H9 (cell line): ENCODE measurements around the gene CDKAL1. TPM values are rescaled to one million over a fixed set of nuclear protein-coding genes. Genes with fewer than 3 reads are reported as not detected.

Experiments
- DNase-seq: peaks from one replicate; pipeline ENCODE4 v3.0.0-alpha.2; 2017
- H2AFZ ChIP-seq: one replicate; pipeline ENCODE4 v1.6.1; 2013; ENCODE audit warnings: mild to moderate bottlenecking, low read length, control low read depth, moderate library complexity
- H2AK5ac ChIP-seq: 2 replicates; pipeline ENCODE4 v1.6.1; 2013; ENCODE audit warnings: low read length, control low read depth, mixed read lengths; ENCODE audit not compliant: insufficient read length
- H2BK120ac ChIP-seq: one replicate; pipeline ENCODE4 v1.6.1; 2013; ENCODE audit warnings: low read depth, mild to moderate bottlenecking, low read length, control low read depth, inconsistent platforms; ENCODE audit not compliant: poor library complexity, severe bottlenecking
- H2BK12ac ChIP-seq: 2 replicates; pipeline ENCODE4 v1.6.1; 2013; ENCODE audit warnings: low read length, control low read depth, mixed read lengths, low read depth; ENCODE audit not compliant: insufficient read length
- H2BK15ac ChIP-seq: 2 replicates; pipeline ENCODE4 v1.6.1; 2013; ENCODE audit warnings: low read depth, low read length, control low read depth
- H2BK20ac ChIP-seq: one replicate; pipeline ENCODE4 v1.6.1; 2013; ENCODE audit warnings: low read depth, mild to moderate bottlenecking, low read length, control low read depth, inconsistent platforms; ENCODE audit not compliant: poor library complexity, severe bottlenecking
- H2BK5ac ChIP-seq: 2 replicates; pipeline ENCODE4 v1.6.1; 2013; ENCODE audit warnings: low read length, control low read depth, mixed read lengths; ENCODE audit not compliant: insufficient read length
- H3K14ac ChIP-seq: 2 replicates; pipeline ENCODE4 v1.6.1; 2013; ENCODE audit warnings: low read length, control low read depth; ENCODE audit not compliant: insufficient read depth
- H3K18ac ChIP-seq: 2 replicates; pipeline ENCODE4 v1.6.1; 2013; ENCODE audit warnings: low read depth, mild to moderate bottlenecking, mixed read lengths, low read length, control low read depth; ENCODE audit not compliant: insufficient read length
- H3K23ac ChIP-seq: 2 replicates; pipeline ENCODE4 v1.6.1; 2013; ENCODE audit warnings: low read length, control low read depth, mixed read lengths, low read depth; ENCODE audit not compliant: insufficient read length
- H3K23me2 ChIP-seq: 2 replicates; pipeline ENCODE4 v1.6.1; 2013; ENCODE audit warnings: low read depth, mild to moderate bottlenecking, mixed read lengths, low read length, control low read depth; ENCODE audit not compliant: insufficient read length, poor library complexity, severe bottlenecking
- H3K27ac ChIP-seq: 2 replicates; pipeline ENCODE4 v1.5.1; 2013; ENCODE audit warnings: low read length, control low read depth, mixed read lengths, low read depth; ENCODE audit not compliant: insufficient read length
- H3K27me3 ChIP-seq: 2 replicates; pipeline ENCODE4 v1.6.1; 2013; ENCODE audit warnings: low read length, control low read depth, inconsistent platforms; ENCODE audit not compliant: insufficient read depth
- H3K4ac ChIP-seq: 2 replicates; pipeline ENCODE4 v1.6.1; 2013; ENCODE audit warnings: low read depth, mild to moderate bottlenecking, control low read depth, inconsistent platforms, low read length, moderate library complexity
- H3K4me1 ChIP-seq: 2 replicates; pipeline ENCODE4 v1.6.1; 2013; ENCODE audit warnings: low read length, control low read depth, inconsistent platforms; ENCODE audit not compliant: insufficient read depth
- H3K4me2 ChIP-seq: 2 replicates; pipeline ENCODE4 v1.6.1; 2013; ENCODE audit warnings: low read length, control low read depth, mixed read lengths; ENCODE audit not compliant: insufficient read length, insufficient read depth
- H3K56ac ChIP-seq: 2 replicates; pipeline ENCODE4 v1.6.1; 2013; ENCODE audit warnings: low read depth, mild to moderate bottlenecking, mixed read lengths, low read length, control low read depth; ENCODE audit not compliant: insufficient read length
- H3K79me1 ChIP-seq: 2 replicates; pipeline ENCODE4 v1.6.1; 2013; ENCODE audit warnings: low read depth, mild to moderate bottlenecking, moderate library complexity, low read length, control low read depth, inconsistent platforms; ENCODE audit not compliant: insufficient read depth, poor library complexity, severe bottlenecking
- H3K79me2 ChIP-seq: 2 replicates; pipeline ENCODE4 v1.6.1; 2013; ENCODE audit warnings: low read length, control low read depth, inconsistent platforms; ENCODE audit not compliant: insufficient read depth
- H3K9ac ChIP-seq: 2 replicates; pipeline ENCODE4 v1.6.1; 2013; ENCODE audit warnings: low read length, control low read depth, mixed read lengths; ENCODE audit not compliant: insufficient read length; ENCODE audit errors: extremely low read depth
- H3K9me3 ChIP-seq: one replicate; pipeline ENCODE4 v1.6.1; 2013; ENCODE audit warnings: low read depth, low read length, inconsistent platforms; ENCODE audit not compliant: control insufficient read depth
- H3T11ph ChIP-seq: one replicate; pipeline ENCODE4 v1.6.1; 2013; ENCODE audit warnings: mild to moderate bottlenecking, low read length, control low read depth, inconsistent platforms
- H4K20me1 ChIP-seq: one replicate; pipeline ENCODE4 v1.6.1; 2013; ENCODE audit not compliant: control insufficient read depth, insufficient read length, insufficient read depth
- H4K5ac ChIP-seq: 2 replicates; pipeline ENCODE4 v1.6.1; 2013; ENCODE audit warnings: low read depth, mild to moderate bottlenecking, mixed read lengths, low read length, control low read depth; ENCODE audit not compliant: insufficient read length
- H4K8ac ChIP-seq: replicated peaks from 2 replicates; pipeline ENCODE4 v1.6.1; 2013; ENCODE audit warnings: low read length, control low read depth, mixed read lengths, low read depth; ENCODE audit not compliant: insufficient read length
- H4K91ac ChIP-seq: 2 replicates; pipeline ENCODE4 v1.6.1; 2013; ENCODE audit warnings: low read depth, mild to moderate bottlenecking, moderate library complexity, mixed read lengths, low read length, control low read depth; ENCODE audit not compliant: insufficient read length
- H3K27ac Mint-ChIP-seq, 3 experiments: 2 replicates in 2 of 3; 3 replicates in 1 of 3; pipeline ENCODE4 v1.8.0; 2020 to 2021; ENCODE audit warnings: mixed read lengths in 3 of 3, mild to moderate bottlenecking in 1 of 3, moderate library complexity in 1 of 3
- H3K27me3 Mint-ChIP-seq: 2 replicates; pipeline ENCODE4 v1.8.0; 2021; ENCODE audit warnings: low read depth, mild to moderate bottlenecking, moderate library complexity, mixed read lengths
- H3K36me3 Mint-ChIP-seq, 3 experiments: 2 replicates in 2 of 3; 3 replicates in 1 of 3; pipeline ENCODE4 v1.8.0; 2020 to 2021; ENCODE audit warnings: low read depth in 3 of 3, mixed read lengths in 3 of 3; ENCODE audit not compliant: insufficient read depth in 1 of 3
- H3K4me1 Mint-ChIP-seq, 2 experiments: 2 replicates each; pipeline ENCODE4 v1.8.0; 2020; ENCODE audit warnings: mixed read lengths in 2 of 2
- H3K4me3 Mint-ChIP-seq, 2 experiments: 2 replicates in 1 of 2; 3 replicates in 1 of 2; pipeline ENCODE4 v1.8.0; 2020 to 2021; ENCODE audit warnings: mild to moderate bottlenecking in 2 of 2, mixed read lengths in 2 of 2, moderate library complexity in 1 of 2
- H3K9me3 Mint-ChIP-seq, 2 experiments: 2 replicates in 1 of 2; 3 replicates in 1 of 2; pipeline ENCODE4 v1.8.0; 2020; ENCODE audit warnings: mild to moderate bottlenecking in 2 of 2, mixed read lengths in 2 of 2, moderate library complexity in 1 of 2
- CTCF ChIP-seq: fragments of 200-600 bp; sonication (generic); conservative IDR thresholded peaks from 3 replicates; pipeline ENCODE4 v1.8.0; 2021; ENCODE audit warnings: antibody characterized with exemption, mild to moderate bottlenecking
- whole genome bisulfite sequencing: extraction: QIAGEN DNeasy Blood & Tissue Kit; methylation state at CpG from one replicate; pipeline ENCODE4 v1.1.7; 2013; ENCODE audit warnings: missing lambda C conversion rate, low lambda C conversion rate, mixed read lengths; ENCODE audit not compliant: insufficient read length; ENCODE audit errors: extremely low coverage; 5-methylcytosine and 5-hydroxymethylcytosine counted together
- total RNA-seq: library from RNA; stranded (reverse); gene quantifications from 2 replicates; pipeline ENCODE4 v1.2.1, GENCODE V29; 2021

The CDKAL1 gene
- total RNA-seq, 1 experiment from 2014 or later: 23.0 TPM

- H3K79me2 ChIP-seq: no peaks in the 10 kb centered on the region
- no peak overlapping the region for H2BK5ac ChIP-seq
- no peak overlapping the region; a peak in 1 of 7 replicates for H3K27ac Mint-ChIP-seq
- no CpG with 5 or more reads among the region's 4 CpGs for WGBS
- peaks cover 14% of the 10 kb centered on the region in 2 experiments for H3K4me1 Mint-ChIP-seq
- H3K79me1 ChIP-seq: no peaks in the 10 kb centered on the region
- no peaks in the 10 kb centered on the region for H3K27me3 ChIP-seq
- H3K4me3 Mint-ChIP-seq: no peak overlapping the region
- H3K27ac ChIP-seq: no peak overlapping the region
- no peak overlapping the region for H2BK20ac ChIP-seq
- H3K27me3 Mint-ChIP-seq: no peaks in the 10 kb centered on the region; the same call in 1 of the 2 replicates
- H3K36me3 Mint-ChIP-seq: peaks cover 8 to 17% (median 12%) of the 10 kb centered on the region in 3 experiments; a peak in 6 of 7 replicates
- no peaks in the 10 kb centered on the region for H4K20me1 ChIP-seq
- H3K18ac ChIP-seq: no peak overlapping the region
- H3K9ac ChIP-seq: no peak overlapping the region
- no peak overlapping the region for H2AFZ ChIP-seq
- H3K9me3 ChIP-seq: no peaks in the 10 kb centered on the region
- no peak overlapping the region for H2AK5ac ChIP-seq
- H3K9me3 Mint-ChIP-seq: peaks cover 11 to 14% of the 10 kb centered on the region in 2 experiments
- no peak overlapping the region for H4K5ac ChIP-seq
- no peak overlapping the region for H3K56ac ChIP-seq
- no peak overlapping the region for H2BK120ac ChIP-seq
- H2BK12ac ChIP-seq: no peak overlapping the region
- DNase-seq: no peak
- no peak overlapping the region for H3K14ac ChIP-seq
- no peak overlapping the region for H2BK15ac ChIP-seq
- no peak overlapping the region for H3K4me2 ChIP-seq
- no peak overlapping the region for H4K8ac ChIP-seq
- no peak for TF ChIP-seq CTCF
- H3T11ph ChIP-seq: no peak overlapping the region
- H4K91ac ChIP-seq: no peak overlapping the region
- no peaks in the 10 kb centered on the region for H3K23me2 ChIP-seq
- H3K4me1 ChIP-seq: peaks cover 4% of the 10 kb centered on the region; the same call in 1 of the 2 replicates
- H3K4ac ChIP-seq: no peak overlapping the region
- no peak overlapping the region for H3K23ac ChIP-seq
Measured at GRCh38 chr6:20919677-20920385, 385.6 kb downstream of the CDKAL1 start.
